Measurements from ENCODE around the gene MAD1L1. TPM values are rescaled to one million over a fixed set of nuclear protein-coding genes. Genes with fewer than 3 reads are reported as not detected.

The MAD1L1 gene
- total and polyA plus RNA-seq, 2 of the 8 experiments (the other 6 are each of a cell fraction or from before 2014, with no cell fraction given) = 40.4 to 44.6 TPM

- no peaks in the 10 kb centered on the region for H3K27me3 ChIP-seq (replicated peaks in 1 of 4; ENCODE audit: control insufficient read depth in 3 of 4, extremely low read depth in 1 of 4, insufficient read depth in 3 of 4, low read length in 3 of 4)
- H3K23me2 ChIP-seq (ENCODE audit: low read depth, low read length) = no peaks in the 10 kb centered on the region
- H2AK5ac ChIP-seq (ENCODE audit: low read depth, low read length) = no peak overlapping the region; the same call in 1 of the 2 replicates
- H4K20me1 ChIP-seq (replicated peaks in 1 of 2; ENCODE audit: control insufficient read depth in 1 of 2, insufficient read depth in 2 of 2, low read length in 2 of 2) = peaks cover 4% of the 10 kb centered on the region in 2 experiments
- 88% methylated on average over 15 of the region's 15 CpGs; no CpG with 5 or more reads in 1 of the 2 experiments for WGBS, 2 experiments (ENCODE audit: extremely low coverage in 1 of 2, insufficient coverage in 1 of 2, insufficient read length in 1 of 2, insufficient replicate concordance in 2 of 2, low coverage in 1 of 2, low lambda C conversion rate in 2 of 2, missing lambda C conversion rate in 1 of 2)
- no peak overlapping the region for H4K8ac ChIP-seq (ENCODE audit: extremely low read depth, insufficient read depth, low read length)
- H3K56ac ChIP-seq (replicated peaks; ENCODE audit: insufficient read length, low read depth, low read length) = no peak overlapping the region
- no peak overlapping the region for H4K5ac ChIP-seq (ENCODE audit: insufficient read length, low read depth, low read length)
- H3K4me1 ChIP-seq (replicated peaks in 1 of 4; ENCODE audit: control insufficient read depth in 3 of 4, insufficient read depth in 4 of 4, low read length in 3 of 4) = no peaks in the 10 kb centered on the region; a peak in 1 of 7 replicates
- no peak overlapping the region for H3K23ac ChIP-seq (ENCODE audit: insufficient read length)
- FAIRE-seq (no peak), DNase-seq (ENCODE audit: low read depth in 1 of 2, low spot score in 2 of 2) (no peak)
- no peaks in the 10 kb centered on the region; a peak in 1 of 8 replicates for H3K36me3 ChIP-seq (ENCODE audit: control insufficient read depth in 2 of 4, insufficient read depth in 4 of 4, low read length in 3 of 4)
- H2BK5ac ChIP-seq (ENCODE audit: low read depth, low read length) = no peak overlapping the region; the same call in 1 of the 2 replicates
- ChIA-PET POLR2A (ENCODE audit: partially characterized antibody) (no interaction called here), CTCF (ENCODE audit: partially characterized antibody) (interaction anchor here (0.9 kb wide), 1 partner anchor 39 kb away, joined by 3 read pairs; no protein-coding TSS in a partner anchor)
- H2BK120ac ChIP-seq (replicated peaks; ENCODE audit: low read depth, low read length) = no peak overlapping the region
- TF ChIP-seq SIX5 (IDR thresholded peaks at IDR 0.05; ENCODE audit: low read depth, low read length) (no peak), TAF7 (optimal IDR thresholded peaks at IDR 0.05; ENCODE audit: borderline replicate concordance, low read depth, low read length) (no peak)
- no peak overlapping the region for H2BK15ac ChIP-seq (ENCODE audit: low read length)
- H3K14ac ChIP-seq (ENCODE audit: insufficient read length) = no peak overlapping the region
- H2AFZ ChIP-seq (ENCODE audit: low read length) = no peak overlapping the region
- no peak overlapping the region for H3K4me2 ChIP-seq (ENCODE audit: insufficient read depth in 1 of 2, low read depth in 2 of 2, low read length in 2 of 2)
- no peak overlapping the region; the same call in 1 of the 2 replicates for H3K27ac ChIP-seq (ENCODE audit: low read depth, low read length)
- no peak overlapping the region for H2BK20ac ChIP-seq (ENCODE audit: low read length)
- no peaks in the 10 kb centered on the region for H3K9me3 ChIP-seq (ENCODE audit: insufficient read depth in 2 of 2, low read depth in 1 of 2, low read length in 1 of 2)
- no peak overlapping the region for H3K9ac ChIP-seq (replicated peaks in 1 of 4; ENCODE audit: extremely low read depth in 1 of 4, low read depth in 3 of 4, low read length in 3 of 4)
- no peak overlapping the region; the same call in 1 of the 2 replicates for H2BK12ac ChIP-seq (ENCODE audit: low read depth, low read length)
- H3K4ac ChIP-seq (replicated peaks; ENCODE audit: insufficient read length, low read depth, low read length) = no peak overlapping the region
- no peaks in the 10 kb centered on the region; the same call in 1 of the 2 replicates for H3K79me1 ChIP-seq (ENCODE audit: low read depth, low read length)
- H4K91ac ChIP-seq (replicated peaks; ENCODE audit: insufficient read length, low read length) = no peak overlapping the region
- no peak overlapping the region for H3K18ac ChIP-seq (ENCODE audit: extremely low read depth, low read length)
- H3K4me3 ChIP-seq (ENCODE audit: extremely low read depth in 1 of 4, insufficient read depth in 2 of 4, low read depth in 3 of 4, low read length in 4 of 4) = no peak overlapping the region
- no peaks in the 10 kb centered on the region for H3K79me2 ChIP-seq (ENCODE audit: control insufficient read depth in 1 of 2, insufficient read depth in 2 of 2, low read length in 2 of 2)
These were observed 383.8 kb downstream of the MAD1L1 start for GRCh38 chr7:1848911-1849311.
